ENCODE measurements around the gene ZDHHC8. TPM values are rescaled to one million over a fixed set of nuclear protein-coding genes. Genes with fewer than 3 reads are reported as not detected.

Gene ZDHHC8
- total RNA-seq, 1 experiment from 2014 or later: 51.7 TPM

DNA sequence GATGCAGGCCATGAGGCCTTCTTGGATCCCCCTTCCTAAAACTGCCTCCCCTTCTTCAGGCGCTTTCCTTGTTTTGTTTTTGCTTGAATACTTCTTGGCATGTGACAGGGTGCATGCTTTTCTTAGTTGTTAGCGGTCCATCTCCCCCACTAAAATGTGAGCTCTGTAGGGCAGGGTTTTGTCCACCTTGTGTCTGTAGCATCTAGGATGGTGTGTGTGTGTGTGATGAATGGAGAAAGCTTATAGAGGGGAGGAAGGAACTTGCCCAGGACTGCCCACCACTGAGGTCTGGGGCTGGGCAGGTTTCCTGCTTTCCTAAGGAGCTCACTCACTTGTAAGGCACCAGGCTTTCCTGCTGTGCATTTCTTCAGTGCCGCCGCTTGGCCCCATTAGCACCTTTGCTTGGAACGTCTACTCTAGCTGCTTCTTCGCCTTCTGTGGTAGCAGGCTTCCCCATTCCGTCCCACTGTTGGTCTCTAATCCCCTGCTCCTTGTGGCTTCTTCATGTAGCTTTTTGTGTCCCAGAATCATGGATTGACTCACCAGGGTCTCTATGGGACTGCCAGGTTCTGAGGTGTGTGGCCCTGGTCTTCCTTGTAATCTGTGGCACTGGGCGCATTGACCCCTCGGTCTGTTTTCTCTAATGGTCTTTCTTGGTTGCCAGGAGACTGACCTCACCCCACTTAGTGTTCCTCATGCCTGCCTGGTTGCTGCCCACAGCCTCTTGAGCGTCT lies 48.3 kb upstream of the ZDHHC8 start:
- Histone ChIP-seq H3K9ac (ENCODE audit: extremely low read depth, insufficient read length, low read length) (no peak overlapping the region), H3K23ac (ENCODE audit: insufficient read length, low read depth, low read length) (no peak overlapping the region), H4K91ac (ENCODE audit: insufficient read length, low read depth, low read length) (no peak overlapping the region), H3K14ac (ENCODE audit: insufficient read depth, low read length) (no peak overlapping the region), H3K9me3 (ENCODE audit: control insufficient read depth, low read depth, low read length) (no peaks in the 10 kb centered on the region), H3T11ph (ENCODE audit: low read length) (no peak overlapping the region), H3K79me2 (ENCODE audit: insufficient read depth, low read length) (peaks cover 35% of the 10 kb centered on the region), H4K5ac (ENCODE audit: insufficient read length, low read depth, low read length) (no peak overlapping the region), H3K4me2 (ENCODE audit: insufficient read depth, insufficient read length, low read length) (no peak overlapping the region), H3K27me3 (ENCODE audit: insufficient read depth, low read length) (no peaks in the 10 kb centered on the region), H2BK5ac (ENCODE audit: insufficient read length, low read length) (no peak overlapping the region), H3K4ac (ENCODE audit: low read depth, low read length) (no peak overlapping the region), H2BK20ac (ENCODE audit: low read depth, low read length, poor library complexity, severe bottlenecking) (no peak overlapping the region), H3K79me1 (ENCODE audit: insufficient read depth, low read depth, low read length, poor library complexity, severe bottlenecking) (peaks cover 22% of the 10 kb centered on the region), H2AK5ac (ENCODE audit: insufficient read length, low read length) (no peak overlapping the region), H3K56ac (ENCODE audit: insufficient read length, low read depth, low read length) (no peak overlapping the region), H3K23me2 (ENCODE audit: insufficient read length, low read depth, low read length, poor library complexity, severe bottlenecking) (peaks cover 8% of the 10 kb centered on the region), H3K27ac (ENCODE audit: insufficient read length, low read depth, low read length) (no peak overlapping the region), H2BK120ac (ENCODE audit: low read depth, low read length, poor library complexity, severe bottlenecking) (no peak overlapping the region), H2BK12ac (ENCODE audit: insufficient read length, low read depth, low read length) (no peak overlapping the region), H4K8ac (replicated peaks; ENCODE audit: insufficient read length, low read depth, low read length) (no peak overlapping the region), H3K18ac (ENCODE audit: insufficient read length, low read depth, low read length) (no peak overlapping the region), H2AFZ (ENCODE audit: low read length) (no peak overlapping the region), H4K20me1 (ENCODE audit: control insufficient read depth, insufficient read depth, insufficient read length) (peaks cover 6% of the 10 kb centered on the region), H2BK15ac (ENCODE audit: low read depth, low read length) (no peak overlapping the region), H3K4me1 (ENCODE audit: insufficient read depth, low read length) (peaks cover 2% of the 10 kb centered on the region; the same call in 1 of the 2 replicates)
- WGBS (ENCODE audit: extremely low coverage, insufficient read length, low lambda C conversion rate): no CpG with 5 or more reads among the region's 10 CpGs
- peak overlapping the region; percentile 21 to 89 (median 77); a peak in 4 of 7 replicates for H3K27ac Mint-ChIP-seq
- H3K9me3 Mint-ChIP-seq: no peaks in the 10 kb centered on the region
- TF ChIP-seq CTCF (conservative IDR thresholded peaks at IDR 0.05): no peak
- no peak for DNase-seq
- H3K4me1 Mint-ChIP-seq: peaks cover 37 to 50% of the 10 kb centered on the region in 2 experiments
- H3K27me3 Mint-ChIP-seq (ENCODE audit: low read depth): no peaks in the 10 kb centered on the region
- H3K4me3 Mint-ChIP-seq: peak overlapping the region; percentile 1 to 33; a peak in 2 of 5 replicates
- H3K36me3 Mint-ChIP-seq (ENCODE audit: insufficient read depth in 1 of 3, low read depth in 3 of 3): peaks cover 29 to 56% (median 45%) of the 10 kb centered on the region in 3 experiments; a peak in 6 of 7 replicates
